NCI-H774 (cell line): ENCODE data around the gene GALNT10.

ENCODE experiments used
- DNase-seq: peaks from one replicate; lab custom pipeline; 2025; lab: John Stamatoyannopoulos, UW

Gene GALNT10

DNA sequence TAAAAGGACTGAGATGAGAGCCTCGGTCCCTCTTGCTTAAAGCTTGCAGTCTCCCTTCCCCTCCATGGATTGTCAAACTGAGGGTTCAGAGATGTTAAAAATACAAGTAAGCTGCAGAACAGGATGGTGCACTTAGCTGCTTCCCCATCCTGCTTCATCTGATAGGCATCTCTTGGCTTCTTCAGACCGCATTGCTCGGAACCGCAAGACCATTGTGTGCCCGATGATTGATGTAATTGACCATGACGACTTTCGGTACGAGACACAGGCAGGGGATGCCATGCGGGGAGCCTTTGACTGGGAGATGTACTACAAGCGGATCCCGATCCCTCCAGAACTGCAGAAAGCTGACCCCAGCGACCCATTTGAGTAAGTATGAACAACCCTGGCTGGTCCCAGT, 189.7 kb downstream of the GALNT10 start:
- no peak for DNase-seq

DNA sequence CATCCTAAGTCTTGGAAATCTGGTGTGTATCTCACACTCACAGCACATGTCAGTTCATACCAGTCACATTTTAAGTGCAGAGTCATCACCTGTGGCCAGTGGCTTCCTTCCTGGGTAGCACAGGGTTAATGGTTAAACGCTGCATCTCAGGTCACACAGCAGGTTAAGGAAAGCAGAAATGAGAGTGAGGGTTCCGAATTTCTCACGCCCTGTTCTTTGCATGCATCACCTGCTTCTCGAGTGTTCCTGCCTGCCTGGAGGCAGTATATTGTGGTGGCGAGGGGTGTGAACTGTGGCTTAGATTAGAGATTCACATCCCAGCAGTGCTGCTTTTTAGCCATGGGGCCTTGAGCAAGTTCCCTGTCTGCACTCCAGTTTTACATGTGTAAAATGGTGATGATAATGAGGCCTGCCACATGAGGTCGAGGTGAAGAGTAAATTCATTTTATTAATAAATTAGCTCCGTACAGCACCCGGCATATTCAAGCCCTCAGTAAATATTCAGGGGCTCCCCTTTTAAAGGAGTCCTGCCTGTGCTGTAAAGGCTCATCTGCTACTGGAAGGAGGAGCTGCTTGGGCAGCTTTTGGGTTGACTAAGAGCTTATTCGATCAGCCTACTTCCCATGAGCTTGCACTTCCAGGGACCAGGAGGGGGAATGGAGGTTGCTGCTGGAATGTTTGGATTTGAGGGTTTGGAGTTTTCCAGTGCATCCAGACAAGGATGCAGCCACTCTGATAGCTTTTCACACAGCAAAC, 194.1 kb downstream of the GALNT10 start:
- no peak for DNase-seq

DNA sequence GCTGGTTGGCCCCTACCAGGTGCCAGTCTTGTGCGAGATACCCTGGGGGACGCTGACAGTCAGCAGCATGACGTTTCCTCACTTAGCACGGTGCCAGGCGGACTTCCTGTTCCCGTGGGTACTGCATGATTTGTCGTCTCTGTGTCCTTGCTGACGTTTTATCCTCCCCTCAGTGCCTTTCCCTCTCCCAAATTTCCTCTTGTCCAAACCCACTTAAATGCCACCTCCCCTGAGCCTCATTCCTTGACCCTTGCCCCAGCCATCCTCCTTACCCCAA, 194.6 kb downstream of the GALNT10 start:
- DNase-seq: no peak

DNA sequence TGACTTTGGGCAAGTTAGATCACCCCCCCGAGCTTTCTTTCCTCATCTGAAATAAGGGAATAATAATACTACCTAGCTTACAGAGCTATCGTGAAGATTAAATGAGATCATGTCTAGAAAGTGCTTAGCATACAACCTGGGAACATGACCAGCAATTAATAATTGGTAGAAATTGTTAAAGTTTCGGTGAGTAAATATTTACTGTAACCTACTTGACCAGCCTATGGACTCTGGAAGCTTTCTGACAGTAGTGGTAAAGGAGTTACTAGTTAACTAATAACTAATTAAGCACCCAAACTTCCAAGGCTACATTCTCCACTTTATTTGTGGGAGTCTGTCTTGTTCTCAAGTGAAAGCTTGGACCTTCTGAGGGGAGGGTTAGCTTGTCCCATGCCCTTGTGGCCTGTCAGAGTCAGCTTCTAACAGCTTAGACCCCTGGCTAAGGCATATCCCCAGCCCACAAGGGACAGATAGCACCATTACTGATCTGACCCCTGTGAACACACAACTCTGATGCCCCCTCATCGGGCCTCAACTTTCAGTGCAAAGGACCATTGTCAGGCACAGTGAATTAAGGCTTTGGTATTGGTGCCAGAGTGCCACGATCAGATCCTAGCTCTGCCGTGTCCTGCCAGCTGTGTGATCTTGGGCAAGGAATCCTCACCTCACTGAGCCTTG, 196.6 kb downstream of the GALNT10 start:
- DNase-seq: no peak

DNA sequence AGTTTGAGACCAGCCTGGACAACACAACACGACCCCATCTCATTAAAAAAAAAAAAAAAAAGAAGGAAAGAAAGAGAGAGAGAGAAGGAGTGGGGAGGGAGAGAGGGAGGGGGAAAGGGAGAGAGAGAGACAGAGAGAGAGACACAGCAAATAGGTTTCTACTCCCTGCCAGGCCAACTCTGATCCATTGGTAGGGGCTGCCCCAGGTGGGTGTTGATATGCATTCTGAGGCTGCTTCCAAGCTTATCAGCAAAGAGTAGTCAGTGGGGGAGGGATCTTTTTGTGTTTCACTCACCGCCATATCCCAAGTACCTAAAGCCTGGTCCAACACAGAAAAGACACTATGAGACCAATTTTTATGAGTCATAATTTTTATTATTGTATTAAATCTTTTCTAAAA, 198.3 kb downstream of the GALNT10 start:
- DNase-seq: no peak

DNA sequence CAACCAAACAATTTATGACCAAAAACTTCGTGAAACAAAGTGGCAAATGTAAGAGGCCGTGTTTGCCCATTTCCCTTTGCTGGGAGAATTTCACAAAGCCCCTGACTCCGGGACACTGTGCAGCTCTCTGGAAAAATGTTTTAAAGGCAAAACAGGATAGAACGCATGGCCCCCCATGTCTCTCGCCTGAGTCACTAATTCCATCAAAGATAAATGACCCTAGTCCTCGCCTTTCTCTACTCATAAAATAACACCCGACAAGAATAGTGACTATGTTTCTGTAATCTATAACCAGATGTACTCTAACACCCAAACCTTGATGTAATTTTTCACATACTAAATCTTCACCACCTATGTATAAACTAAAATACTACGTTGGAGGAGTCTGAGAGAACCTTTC, 199.6 kb downstream of the GALNT10 start:
- no peak for DNase-seq

DNA sequence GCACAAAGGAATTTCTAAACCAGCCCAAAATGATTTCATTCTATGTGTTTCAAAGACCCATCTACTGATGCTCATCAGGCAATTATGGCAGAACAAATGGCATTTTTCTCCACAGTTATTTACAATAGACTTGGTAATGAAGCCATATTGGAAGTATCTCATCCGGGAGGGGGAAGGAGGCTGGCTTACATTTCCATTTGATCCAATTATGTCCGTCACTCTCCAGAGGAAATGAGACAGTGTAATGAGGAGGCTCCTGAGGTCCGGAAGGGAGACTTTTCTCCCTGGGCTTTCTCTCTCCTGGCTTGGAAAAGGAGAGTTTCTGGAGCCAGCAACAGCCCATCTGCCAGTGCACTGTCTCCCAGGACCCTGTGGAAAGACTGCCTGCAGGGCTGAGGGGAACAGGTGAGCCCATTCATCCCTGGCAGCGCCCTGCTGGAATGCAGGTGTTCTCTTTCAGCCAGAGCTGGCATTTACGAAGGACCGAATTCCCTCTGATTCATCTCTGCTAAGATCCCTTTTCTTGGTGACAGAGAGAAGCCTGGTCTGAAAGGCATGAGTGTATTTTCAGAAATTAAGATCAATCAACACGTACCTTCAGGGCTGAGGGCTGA, 200.3 kb downstream of the GALNT10 start:
- DNase-seq: no peak

DNA sequence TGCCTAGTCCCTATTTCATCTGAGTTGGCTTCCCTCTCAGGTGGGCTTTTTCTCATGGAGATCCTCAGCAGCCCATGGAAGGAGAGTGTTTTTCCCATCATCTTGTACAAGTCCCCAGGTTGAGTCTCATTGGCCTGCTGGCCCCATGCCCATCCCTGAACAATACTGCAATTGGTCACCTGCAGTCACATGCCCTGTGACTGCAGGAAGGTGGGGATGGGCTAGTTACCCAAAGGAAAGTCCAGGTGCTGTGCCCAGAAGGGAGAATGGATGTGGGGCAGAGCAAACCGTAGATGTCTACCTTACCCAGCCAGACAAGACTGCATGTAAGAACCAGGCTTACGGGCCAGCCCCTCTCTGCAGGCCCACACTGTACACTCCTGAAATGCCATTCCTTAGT, 201.3 kb downstream of the GALNT10 start:
- no peak for DNase-seq

DNA sequence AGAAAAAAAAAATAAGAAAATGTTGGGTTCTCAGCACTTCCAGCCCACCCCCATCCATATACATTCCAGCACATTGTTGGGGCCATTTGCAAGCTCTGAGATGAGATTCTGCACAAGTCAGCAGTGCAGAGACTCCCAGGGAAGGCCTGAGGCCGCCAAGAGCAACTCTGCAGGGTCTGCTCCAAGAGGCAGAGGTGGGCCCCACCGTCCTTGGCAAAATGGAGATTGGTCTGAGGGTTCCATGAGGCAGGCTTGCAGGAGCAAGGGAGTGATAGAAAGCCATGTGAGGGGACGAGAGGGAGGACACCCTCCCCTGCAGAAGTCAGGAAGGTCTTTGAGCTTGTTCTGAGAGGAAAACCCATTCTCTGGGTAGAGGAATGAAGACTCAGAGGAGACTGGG, 203.3 kb downstream of the GALNT10 start:
- DNase-seq: no peak

DNA sequence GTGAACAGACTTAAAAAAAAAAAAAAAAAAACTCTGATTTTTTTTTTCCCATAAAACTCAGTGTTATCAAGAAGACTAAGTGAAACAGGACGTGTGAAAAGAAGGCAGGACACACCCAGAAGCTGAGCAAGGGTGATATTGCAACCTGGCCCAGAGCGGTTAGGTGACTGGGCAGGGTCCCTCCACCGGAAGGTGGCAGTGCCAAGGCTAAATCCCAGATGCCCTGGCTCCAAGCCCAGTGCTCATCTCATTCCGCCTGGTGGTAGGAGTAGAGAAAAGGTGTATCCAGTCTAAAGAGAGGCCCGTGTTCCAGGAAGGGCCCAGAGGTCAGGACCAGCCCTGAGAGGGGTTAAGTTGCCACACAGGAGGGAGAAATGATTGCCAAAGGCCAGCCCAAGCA, 203.8 kb downstream of the GALNT10 start:
- DNase-seq: no peak

DNA sequence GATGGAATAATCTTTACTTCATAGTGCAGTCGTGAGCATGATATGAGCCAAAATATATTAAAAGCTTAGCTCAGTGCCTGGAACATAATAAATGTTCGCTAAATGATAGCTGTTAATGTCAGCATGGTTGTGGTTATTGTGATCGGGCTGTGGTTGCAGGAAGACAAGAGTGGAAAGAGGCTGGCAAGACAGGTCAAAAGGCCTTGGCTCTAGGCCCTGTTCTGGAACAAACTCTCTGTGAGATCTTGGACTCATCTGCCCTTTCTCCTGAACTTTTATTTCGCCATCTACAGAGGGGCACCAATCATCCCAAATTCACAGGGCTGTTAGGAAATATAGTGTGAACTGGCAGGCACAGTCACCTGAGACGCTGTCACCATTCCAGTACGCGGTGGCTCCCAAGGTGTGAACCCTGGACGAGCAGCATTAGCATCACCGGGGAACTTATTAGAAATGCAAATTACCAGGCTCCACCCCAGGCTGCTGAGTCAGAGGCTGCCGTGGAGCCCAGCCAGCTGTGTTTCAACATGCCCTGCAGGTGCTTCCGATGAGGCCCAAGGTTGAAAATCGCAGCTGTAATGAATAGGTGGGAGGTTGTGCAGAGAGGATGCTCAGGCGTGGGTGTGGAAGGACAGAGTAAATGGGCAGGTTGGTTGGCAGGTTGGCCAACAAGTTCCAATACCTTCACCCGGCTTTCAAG, 205.0 kb downstream of the GALNT10 start:
- DNase-seq: peak; percentile 49

DNA sequence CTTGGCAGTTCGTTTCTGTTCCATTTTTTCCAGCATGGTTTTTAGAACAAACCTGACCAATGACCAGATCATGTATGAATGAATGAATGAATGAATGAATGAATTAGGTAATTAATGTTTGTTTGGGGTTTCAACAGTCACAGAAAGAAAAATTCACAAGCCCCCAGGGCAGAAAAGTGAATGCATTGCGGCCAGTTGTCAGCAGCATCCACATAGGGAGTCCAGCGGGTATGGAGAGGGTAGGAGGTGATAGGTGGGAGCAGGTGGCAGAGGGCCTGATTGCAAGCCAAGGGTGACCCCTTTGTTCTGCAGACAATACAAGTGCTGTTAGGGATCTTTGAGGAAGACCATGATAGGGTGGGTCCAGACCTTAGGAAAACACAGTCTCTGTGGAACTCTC, 205.6 kb downstream of the GALNT10 start:
- no peak for DNase-seq

DNA sequence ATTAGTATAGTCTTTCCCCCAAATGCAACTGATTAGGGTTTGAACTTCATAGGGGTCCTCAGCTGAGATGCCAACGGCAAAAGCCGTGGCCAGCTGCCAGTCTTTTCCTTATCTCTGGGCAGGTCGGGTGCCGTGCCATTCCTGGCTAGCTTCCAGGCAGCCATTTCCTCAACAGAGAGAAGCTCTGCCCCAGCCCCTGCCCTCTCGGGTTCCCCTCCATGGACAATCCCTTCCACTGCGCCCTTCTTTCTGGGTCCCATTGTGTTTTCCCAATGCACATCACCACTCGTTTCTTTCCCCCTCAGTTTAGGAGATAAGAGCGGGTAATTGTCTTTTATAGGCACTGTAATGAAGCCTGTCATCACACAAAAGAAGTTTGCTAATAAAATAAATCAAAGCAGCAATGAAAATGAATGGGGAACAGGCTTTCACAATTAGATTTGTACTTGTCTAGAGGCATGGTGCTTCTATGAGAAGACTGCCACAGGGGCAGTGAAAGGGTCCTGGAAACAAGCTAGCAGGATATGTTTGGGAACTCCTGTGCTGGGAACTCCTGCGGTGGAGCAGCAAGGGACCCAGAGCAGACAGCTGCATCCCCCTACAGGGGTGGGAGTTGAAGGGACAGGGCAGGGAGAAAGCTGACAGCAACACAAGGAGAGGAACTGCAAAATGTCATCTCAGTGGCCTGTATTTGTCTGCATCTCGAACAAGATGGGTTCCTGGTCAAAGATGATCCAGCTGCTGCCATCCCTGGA, 207.3 kb downstream of the GALNT10 start:
- DNase-seq: peak; percentile 33

DNA sequence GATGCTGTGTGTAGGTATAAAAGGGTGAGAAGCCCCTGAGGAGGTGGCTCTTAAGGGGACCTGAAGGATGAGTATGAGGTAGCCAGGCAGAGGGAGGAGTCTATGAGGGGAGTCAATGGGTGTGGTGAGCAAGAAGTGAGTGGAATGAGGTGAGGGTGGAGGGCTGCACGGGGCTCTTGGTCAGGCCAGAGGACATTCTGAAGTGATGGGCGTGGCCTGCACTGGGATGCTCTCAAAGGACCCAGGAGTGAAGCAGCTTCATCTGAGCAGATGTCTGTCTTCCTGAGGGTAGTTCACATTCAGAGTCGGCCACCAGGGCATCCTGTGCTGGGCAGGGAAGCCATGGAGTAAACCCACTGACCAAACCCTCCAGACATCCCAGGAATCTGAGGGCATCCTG, 210.1 kb downstream of the GALNT10 start:
- no peak for DNase-seq

DNA sequence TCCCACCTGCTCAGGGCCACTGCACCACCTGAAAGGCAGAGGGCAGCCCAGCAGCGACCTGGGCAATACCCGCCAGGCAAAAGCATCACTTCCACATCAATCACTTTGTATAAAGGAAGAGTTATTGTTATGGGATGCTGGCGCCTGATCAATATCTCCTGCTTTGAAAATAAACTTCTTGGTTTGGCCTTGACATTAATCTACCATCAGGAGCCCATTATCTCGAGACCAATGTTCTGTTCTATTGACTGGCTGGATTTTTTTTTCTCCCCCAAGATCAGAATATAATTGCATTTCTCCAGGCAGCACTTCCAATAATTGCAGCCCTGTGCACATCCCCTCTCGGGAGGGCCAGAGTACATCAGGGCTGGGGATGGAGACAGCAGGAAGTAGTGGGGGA, 210.8 kb downstream of the GALNT10 start:
- DNase-seq: no peak

DNA sequence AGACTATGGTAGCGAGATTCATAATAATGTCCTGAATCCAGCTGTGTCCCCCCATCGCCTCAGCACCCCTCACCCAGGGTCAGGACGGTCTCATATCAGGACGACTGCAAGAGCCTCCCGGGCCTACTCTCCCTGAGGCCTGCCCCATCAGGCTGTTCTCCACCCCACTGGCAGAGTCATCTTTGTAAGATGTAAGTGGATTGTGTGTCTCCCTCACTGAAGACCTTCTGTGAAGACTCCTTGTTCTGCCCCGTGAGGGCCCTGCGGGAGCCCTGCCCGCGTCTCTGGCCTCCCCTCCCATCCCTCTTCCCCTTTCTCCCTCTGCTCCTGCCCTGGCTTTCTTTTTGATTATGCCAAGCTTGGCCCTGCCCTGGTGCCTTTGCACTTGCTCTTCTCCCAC, 211.4 kb downstream of the GALNT10 start:
- DNase-seq: no peak

DNA sequence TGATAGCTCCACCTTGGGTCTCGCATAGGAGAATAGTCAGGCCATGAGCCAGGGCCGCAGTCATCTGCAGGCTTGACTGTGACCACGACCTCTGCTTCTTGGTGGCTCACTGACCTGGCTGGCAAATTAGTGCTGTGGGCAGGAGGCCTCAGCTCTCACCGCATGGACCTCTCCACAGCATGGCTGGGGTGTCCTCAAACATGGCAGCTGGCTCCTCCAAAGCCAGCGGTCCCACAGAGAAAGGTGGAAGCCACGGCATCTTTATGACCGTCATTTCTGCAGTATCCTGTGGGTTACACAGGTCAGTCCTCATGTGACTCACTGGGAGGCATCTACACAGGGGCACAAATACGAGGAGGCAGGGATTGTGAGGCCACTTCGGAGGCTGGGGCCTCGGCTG, 212.1 kb downstream of the GALNT10 start:
- DNase-seq: no peak

DNA sequence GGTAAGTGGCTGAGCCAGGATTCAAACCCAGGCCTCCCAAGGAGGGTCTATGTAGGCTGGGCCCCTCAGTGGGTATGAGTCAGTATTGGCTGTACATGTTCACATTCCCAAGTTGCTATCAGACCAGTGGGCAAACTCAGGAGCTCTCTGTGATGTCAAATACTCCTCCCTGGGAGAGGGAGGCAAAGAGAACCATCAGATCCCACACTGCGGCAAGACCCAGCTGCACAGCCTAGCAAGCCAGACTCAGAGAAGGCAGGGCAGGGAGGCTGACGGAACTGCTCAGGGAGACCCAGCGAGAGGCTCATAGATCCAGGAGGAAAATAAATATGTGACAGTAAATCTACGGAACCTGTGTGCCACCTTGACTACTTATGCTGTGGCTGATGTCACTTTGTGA, 212.7 kb downstream of the GALNT10 start:
- DNase-seq: no peak

DNA sequence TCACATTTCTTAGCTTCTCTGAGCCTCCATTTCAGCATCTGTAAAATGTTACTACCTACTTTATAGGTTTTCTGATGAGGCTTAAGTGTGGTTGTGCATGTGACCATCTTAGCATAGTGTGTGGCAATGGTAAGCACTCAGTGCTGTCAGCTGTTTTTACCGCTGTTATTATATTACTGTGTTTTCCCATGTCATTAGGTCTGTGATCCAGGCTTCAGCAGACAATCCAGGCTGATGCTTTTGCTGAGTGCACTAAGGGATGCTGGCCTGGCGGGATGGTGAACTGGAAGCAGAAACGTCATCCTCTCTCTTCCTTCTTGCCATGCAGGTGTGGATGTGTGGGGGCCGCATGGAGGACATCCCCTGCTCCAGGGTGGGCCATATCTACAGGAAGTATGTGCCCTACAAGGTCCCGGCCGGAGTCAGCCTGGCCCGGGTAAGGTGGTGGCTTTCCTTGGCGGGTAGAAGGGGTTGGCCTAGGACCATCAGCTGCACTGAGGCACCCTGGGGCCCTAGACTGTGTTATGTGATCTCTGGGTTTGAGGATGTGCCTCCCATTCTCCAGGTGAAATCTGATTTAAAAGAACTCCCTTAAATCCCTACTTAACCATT, 213.3 kb downstream of the GALNT10 start:
- no peak for DNase-seq

DNA sequence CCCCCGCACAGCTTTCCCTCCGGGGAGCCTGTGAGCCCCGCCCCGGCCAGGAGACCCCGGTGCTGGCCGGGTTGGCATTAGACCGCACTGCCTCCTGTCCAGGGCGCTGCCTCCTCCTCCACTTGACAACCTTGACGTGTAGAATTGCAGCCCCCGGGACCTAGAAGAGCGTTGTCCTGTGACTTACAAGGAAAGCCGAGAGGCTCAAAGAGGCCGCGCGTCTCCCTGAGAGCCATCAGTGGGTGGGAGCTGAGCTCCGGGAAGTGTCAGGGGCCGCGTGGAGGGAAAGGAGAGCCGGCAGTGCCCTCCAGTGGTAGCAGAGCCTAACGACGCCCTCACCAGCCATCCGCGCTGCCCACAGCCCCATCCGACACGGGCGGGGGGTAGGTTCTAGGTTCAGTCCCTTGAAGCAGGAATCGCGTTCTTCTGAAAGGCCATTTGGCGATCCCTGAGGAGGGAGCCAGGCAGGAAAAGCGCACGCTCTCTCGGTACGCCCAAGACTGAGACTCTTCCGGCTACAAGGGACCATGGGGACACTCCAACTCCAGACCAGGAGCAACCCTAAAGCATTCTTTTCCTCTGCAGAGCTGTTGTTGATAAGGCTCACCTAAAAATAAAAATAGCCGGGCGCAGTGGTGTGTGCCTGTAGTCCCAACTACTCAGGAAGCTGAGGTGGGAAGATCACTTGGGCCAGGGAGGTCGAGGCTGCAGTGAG, 214.7 kb downstream of the GALNT10 start:
- peak; percentile 49 for DNase-seq

DNA sequence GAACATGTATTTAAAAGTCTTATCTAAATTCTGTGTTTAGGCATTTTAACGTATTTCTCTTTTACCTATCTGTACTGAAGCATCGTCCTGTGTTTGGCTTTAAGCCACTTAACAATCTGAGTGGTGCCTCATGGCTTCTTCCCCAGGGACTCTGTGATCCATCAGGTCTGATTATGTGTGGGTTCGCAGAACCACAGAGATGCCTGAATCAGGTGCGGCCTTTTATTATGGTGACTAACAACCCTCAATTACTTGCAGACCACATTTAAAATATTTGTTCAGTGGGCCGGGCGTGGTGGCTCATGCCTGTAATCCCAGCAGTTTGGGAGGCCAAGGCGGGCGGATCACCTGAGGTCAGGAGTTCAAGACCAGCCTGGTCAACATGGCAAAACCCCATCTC, 215.7 kb downstream of the GALNT10 start:
- DNase-seq: no peak
